Measurements from ENCODE around the gene GOLM1.
A peak's percentile ranks its signal among the peaks of the same experiment; 100 is the strongest.

Gene GOLM1

DNA sequence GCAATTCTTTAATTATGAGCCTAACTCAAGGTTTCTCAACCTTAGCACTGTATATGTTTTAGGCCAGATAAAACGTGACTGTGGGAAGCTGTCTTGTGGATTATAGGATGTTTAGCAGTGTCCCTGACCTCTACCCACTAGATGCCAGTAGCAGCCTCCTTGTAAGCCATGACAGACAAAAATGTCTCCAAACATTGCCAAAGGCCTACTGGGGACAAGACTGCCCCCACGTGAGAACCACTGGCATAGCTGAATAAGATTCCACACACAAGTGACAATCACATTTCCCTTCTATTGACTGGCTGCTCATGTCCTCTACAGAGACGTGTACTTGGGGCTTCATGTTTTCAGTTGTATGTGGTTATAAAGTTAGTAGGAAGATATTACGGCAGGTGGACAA lies 55.4 kb downstream of the GOLM1 start:
- DNase-seq = no peak

DNA sequence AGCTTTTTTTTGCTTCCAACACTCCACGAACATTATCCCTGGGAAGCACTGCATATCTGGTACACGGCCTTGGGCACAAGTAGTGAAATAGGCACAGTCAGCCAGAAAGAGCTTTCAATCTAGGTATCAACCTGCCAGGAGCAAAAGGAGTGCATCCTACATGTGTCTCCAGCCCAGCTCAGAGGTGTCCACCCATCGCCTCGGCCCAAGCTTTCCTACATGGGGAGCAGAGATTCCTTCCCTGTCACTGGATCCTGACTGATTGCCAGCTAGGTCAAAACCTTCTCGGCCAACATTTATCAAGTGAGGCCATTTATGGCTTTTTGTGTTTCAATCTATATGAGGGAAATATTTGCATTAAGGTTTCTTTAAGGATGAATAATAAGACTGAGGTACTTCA lies 55.8 kb downstream of the GOLM1 start:
- no peak for DNase-seq

DNA sequence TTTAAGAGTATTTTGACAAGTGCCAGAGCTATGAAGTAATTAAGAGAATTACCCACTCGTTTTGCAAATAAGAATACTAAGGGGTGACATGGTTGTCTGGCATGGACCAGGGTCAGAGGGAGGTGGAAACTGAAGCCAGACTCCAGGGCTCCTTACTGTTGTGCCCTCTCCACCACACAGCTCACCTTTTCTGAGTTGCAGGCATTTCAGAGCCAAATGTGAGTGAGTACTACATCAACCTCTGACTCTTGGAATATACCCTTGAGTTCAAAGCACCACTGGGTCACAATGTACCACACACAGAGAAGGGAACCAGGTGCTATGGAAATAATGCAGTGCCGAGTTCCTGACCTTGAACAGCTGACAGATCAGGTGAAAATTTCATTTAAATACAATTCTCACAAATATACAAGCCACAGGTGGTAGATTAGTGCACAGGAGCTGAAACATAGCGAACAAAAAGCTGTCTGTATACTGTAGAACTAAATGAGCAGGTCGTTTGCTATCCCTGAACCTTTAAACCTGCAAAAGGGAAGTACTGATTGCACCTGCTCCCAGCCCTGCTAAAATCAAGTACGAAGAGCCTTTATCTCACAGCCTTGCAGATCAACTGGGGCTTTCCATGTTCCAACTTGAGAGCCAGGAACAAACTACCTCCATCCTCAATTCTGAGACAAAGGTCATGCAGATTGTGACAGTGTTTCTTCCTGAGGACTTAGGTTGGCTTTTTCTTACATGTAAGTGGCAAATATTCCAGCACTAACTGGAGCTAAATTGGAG lies 57.0 kb downstream of the GOLM1 start:
- DNase-seq = no peak

DNA sequence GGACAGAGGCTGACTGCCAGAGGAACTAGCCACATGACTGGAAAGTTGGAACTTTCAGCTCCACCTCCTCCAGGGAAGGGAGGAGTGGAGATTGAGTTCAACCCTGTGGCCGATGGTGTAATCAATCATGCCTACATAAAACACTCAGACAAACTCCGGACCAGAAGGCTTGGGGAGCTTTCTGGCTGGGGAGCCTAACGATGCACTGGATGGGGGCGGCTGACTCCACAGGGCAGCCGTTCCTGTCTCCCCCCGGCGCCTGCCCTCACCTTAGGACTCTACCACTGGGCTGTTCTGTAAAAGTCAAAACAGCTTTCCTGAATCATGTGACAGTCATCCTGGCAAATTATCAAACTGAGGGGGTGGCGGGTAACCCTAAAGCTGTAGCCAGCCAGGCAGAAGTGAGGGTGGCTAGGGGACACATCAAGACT lies 58.0 kb downstream of the GOLM1 start:
- DNase-seq = no peak

DNA sequence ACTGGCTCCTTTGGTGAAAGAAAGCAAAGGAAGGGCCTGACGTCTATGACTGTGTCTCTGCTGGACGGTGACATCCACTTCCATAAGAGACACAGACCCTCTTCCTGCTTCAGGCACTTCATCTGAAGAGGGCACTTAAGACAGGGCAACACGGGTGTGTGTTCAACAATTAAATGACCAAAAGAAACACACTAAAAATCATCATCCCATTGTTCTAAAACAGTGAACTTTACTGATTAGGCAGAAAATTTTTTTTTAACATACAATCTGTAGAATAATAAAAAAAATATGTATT lies 58.5 kb downstream of the GOLM1 start:
- DNase-seq = no peak

DNA sequence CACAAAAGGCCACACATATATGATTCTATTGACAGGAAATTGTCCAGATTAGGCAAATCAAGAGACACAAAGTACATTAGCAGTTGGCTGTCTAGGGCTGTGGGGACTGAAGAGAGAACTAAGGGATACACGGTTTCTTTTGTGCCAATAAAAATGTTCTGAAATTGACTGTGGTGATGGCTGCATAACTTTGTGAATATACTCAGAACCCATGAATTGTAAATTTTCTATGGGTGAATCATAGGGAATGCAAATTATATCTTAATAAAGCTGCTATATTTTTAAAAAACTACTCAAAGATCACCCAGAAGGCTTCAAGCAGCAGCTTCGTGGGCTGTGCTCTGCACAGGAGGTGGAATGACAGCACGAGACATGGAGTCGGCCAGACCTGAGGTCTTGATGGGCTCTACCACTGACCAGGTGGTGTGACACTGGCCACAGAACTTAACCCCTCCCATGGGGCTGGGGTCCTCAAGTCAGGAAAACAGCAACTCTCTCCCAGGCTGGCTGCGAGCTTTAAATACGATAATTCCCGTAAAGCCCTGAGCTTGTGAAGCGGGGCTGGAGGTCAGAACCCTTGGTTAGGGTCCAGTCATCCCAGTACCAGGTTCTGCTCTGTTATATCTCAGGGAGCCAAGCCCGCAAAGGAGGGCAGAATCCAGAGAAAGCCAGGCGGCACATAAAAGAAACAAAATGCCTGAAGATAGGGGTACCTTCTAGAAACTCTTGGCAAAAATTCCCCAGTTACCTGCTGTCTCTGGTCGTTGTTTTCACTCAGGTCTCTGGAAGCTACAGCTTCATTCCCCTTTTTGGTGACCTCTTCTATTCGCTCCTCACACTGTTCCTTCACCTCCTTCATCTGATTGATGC lies 59.1 kb downstream of the GOLM1 start:
- no peak for DNase-seq

DNA sequence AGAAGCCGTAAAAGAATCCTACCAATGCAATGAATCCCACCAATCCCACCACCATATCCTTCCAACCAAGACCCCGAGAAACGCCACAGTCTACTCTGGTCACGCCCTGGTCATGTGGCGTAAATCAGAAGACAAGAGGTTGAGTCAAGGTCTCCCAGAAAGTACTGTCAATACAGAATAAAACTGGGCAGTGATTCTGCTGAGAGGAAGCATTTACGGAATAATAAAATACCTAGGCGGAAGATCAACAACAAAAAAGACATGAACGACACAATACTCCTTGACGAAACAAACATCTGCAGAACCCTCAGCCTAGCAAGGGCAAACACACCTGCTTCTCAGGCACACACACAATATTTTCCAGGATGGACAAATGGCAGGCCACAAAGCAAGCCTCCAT lies 62.8 kb downstream of the GOLM1 start:
- DNase-seq = no peak

DNA sequence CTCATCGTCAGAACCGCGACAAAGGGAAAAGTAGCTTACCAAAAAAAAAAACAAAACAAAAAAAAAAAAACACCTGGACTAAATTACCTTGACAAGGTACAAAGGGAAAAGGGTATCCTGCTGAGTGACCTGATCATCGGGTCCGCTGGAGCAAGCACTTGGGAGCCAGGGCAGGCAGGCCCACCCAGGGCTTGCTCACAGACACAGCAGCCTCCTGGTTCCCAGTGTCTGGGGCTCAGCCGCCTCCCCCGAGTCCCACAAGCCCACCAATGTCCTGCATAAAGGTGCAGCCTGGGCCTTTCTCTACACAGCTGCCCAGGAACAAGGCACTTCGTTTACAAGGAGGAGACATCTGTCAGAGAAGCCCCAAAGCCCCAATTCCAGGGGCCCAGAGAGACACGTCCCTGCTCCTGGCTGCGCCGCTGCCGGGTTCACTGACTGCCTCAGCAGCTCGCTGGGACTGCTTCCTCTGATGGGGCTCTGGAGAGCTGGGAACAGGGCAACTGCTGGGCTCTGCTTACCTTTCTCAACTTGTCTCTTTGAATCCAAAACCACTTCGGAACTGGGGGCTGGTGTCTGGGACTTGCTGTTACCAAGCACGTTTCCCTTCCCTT lies 63.4 kb downstream of the GOLM1 start:
- DNase-seq = no peak

DNA sequence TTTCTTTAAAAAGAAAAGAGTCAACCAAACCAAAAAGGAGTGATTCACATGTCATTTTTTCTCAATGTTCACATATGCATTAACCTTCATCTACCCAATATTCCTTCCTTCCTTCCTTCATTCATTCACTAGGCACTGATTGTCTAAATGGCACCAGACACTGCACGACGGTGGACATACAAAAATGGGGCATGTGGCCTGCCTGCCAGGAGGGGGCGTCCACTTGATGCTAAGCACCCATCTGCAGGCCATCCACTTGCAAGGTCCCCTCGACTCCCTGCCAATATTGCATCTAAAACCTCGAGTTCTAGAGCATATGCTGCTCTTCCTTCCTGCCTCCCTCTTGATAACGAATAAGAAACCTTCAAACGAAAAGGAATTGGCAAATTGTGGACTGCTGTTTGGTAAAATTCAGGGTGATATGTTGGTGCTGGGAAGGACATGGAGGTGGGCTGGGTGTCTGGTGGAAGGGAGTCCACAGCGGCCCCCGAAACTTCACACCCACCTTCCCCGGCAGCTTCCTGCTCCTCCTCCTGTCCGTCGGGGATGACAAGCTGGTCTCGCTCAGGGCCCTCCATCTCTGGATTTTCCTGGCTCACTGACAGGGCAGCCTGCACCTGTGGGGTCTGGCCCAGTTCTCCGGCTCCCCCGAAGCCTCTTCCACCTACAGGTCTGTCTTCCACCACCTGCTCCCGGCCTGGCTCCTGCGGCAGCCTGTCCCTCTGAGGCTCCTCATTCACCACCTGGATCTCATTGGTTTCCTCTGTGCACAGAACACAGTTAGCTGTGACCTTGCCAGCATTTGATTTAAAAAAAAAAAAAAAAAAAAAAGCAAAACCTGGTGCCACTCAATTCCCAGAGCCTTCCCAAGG lies 64.3 kb downstream of the GOLM1 start:
- DNase-seq = peak; percentile 75

DNA sequence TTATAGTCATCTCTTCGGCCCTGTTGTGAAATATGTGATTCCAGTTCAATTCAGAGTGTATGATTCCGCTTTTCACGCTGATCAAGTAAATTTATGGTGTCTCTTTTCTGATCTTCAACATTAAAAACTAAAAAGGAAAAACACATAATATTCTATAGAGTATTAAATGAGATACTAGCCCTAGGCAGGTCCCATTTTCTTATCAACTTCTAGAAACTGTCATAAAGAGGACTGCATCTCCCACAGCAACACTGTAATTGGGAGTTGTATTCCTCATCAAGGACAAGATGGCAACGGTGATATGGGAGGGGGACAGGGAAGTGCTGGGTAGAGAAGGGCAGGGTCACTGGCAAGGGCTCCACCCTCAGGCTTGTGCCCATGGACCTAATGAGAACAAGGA lies 71.6 kb downstream of the GOLM1 start:
- no peak for DNase-seq

DNA sequence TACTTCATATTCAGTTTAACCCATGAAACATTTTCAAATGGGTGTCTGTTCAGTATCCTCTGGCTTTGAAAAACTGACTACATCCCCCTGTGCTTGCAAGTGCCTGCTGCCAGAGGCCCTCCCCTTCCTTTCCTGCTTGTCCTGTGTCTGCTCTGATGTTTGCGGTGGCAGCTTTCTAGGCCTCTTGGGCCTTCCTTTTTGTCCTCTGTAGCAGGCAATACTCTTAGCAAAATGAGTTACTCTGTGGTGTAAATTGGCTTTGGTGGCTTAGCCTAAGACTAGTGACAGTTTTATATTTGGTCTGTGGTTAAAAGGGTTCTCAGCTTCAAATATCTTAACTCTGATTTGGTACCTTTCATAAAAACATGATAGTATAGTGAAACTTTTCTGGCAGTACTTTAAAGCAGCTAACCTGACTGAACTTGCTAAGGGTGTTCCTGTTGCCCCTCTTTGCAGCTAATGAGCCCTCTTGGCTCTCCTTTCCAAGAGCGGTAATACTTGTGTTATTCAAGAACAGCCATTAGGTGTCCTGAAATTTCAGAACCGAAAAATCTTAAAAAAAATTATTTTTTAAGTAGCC lies 76.6 kb downstream of the GOLM1 start:
- no peak for DNase-seq

DNA sequence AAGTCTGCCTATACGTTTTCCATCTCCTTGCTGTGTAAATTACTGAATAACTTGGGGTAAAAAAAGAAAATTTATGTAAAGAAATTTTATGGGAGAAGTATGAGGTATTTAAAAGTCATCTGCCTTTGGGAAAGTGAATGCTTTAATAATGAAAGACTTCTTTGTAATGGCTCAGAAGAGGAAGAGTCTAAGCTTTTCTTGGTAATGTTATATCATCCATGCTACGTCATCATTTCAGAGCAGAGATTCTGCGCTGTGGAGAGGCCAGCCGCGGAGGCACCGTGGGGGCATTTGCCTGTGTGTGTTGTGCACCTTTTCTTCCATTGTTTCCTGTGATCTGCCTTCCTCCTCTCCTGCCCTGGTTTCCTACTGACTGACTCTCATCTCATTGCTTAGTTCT lies 78.2 kb downstream of the GOLM1 start:
- no peak for DNase-seq

DNA sequence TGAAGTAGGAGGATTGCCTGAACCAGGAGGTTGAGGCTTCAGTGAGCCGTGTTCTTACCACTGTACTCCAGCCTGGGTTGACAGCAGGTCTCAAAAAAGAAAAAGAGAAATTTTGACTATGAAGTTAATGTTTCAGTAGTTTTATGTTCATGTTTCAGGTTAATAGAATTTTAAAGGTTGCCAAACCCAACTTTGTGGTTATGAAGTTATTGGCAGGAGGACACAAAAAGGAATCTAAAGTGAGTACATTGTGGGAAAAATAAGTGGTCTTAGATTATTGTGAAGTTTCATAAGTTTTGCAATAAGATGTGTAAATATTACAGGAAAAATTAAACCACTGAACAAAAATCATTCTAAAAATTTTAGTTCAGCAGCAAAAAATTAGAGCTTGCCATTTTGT lies 78.6 kb downstream of the GOLM1 start:
- DNase-seq = no peak

DNA sequence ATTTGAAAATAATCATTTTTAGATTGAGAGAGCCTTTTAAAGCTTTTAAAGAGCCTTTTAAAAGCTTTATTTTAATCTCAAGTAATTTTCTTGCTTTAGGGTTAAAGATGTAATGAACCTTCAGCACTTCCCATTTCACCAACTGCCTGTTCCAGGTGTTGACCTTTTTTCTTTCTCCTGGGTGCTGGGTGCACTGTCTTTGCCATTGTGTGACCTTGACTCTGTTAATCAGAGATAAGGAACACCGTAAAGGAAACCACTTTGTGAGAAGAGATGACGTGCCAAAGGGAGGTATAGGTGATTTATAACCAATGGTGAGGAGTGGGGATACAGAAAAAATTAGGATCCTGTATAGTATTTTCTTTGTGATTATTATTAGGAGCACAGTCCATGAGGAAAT lies 90.2 kb downstream of the GOLM1 start:
- no peak for DNase-seq

DNA sequence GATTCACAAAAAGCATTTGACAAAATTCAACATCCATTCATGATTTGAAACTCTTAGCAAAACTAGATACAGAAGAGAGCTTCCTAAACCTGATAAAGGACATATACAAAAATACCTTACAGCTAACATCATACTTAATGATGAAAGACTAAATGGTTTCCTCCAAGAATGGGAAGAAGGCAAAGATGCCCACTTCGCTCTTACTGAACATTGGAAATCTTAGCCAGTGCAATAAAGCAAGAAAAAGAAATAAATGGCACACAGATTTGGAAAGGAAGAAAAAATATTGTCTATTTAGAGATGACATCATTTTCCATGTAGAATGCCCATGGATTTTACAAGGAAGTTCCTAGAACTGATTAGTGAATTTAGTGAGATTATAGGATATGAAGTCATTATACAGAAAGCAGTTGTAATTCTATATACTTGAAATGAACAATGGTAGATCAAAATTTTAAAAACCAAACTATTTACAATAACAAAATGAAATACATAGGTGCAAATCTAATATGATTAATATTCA lies 94.0 kb downstream of the GOLM1 start:
- DNase-seq = no peak

DNA sequence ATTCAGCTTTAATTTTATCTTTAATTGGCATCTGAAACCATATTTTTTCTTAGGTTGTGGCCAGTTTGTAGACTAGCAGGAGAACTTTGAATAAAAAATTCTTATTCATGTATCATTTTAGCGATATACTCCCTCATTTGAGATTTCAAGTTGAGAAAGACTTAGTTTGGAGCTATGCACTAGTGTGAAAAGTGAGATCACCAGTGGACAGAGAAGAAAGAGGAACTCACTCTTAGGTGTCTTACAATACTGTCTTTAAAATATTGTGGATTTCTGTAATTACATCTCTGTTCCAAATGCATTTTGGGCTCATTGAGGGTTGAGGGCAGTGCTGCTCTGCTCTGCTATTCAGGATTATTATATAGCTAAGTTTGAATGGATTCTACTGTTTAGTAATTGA lies 103.8 kb downstream of the GOLM1 start:
- DNase-seq = no peak

DNA sequence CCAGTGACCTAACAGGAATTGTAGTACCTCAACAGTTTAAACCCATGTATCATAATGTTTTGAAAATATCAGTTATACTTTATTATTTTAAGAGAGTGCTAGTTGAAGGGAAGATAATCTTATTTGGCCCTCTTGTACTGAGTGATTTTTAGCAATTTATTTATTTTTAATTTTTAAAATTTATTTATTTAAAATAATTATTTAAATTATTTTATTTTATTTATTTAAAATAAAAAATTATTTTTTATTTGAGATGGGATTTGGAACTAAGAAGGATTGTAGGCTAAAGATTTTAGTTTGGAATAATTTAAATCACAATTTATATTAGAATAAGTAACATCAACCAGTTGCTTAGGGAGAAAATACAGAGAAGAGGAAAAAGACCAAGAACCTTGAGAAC lies 104.3 kb downstream of the GOLM1 start:
- DNase-seq = no peak

DNA sequence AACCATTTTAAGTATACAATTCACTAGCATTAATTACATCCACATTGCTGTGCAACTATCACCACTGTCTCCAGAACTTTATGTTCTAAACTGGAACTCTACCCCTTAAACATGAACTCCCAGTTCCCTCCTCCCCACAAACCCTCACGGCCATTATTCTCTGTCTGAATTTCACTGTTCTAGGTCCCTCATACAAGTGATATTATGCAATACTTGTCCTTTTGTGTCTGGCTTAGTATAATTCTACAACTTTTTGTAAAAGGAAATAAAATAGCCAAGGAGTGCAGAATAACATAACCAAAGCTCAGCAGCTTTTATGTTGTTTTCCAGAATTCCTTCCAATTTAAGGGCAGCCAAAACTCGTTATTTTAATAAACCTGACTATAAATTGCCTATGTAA lies 105.2 kb downstream of the GOLM1 start:
- DNase-seq = no peak

DNA sequence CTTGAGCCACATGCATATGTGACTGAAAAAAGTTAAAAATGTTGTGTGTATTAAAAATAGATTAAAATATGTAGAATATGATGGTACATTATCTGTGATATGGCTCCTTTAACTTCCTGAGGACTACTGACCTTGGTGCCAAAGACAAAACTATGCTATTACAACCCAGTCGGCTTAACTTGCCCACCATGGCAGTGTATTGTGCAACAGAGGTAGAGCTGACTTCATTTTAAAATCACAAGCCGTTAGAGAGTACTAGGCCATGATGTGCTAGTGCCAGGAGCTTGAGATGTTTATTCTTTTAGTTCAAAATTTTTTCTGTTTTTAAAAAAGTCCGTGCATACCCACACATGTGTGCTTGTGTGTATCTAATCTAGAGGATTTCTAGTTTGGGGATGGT lies 112.1 kb downstream of the GOLM1 start:
- no peak for DNase-seq

DNA sequence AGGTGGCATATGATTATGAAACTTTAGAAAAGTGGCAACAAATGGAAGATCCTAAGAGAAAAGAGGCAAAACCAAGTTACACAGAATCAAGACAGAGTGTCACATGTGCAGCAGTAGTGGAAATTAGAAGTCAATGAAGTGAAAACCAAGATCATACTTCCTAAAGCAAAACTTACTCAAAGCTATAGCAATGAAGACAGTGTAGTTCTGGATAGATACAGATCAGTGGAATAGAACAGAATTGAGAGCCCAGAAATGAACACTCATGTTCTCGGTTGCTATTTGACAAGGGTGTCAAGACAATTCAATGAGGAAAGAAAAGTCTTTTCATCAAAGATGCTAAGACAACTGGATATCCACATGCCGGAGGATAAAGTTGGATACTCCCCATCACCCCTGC lies 114.9 kb downstream of the GOLM1 start:
- no peak for DNase-seq

DNA sequence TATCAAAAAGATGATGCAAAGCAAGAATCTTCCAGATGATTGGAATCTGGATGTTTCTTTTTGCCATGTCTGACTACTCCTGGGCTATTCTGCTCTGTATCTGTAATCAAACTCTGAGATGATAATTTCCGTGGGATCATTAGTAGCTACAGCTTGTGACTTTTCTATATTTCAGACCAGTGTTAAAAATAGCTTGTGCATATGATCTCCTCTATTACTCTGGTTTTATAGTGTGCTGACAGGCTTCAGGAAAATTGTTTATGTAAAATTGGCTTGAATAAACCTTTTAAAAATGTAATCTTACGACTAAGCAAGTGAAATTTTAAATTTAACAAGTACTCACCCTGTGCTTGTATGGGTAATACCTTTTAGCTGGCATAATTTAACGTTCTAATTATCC lies 118.0 kb downstream of the GOLM1 start:
- no peak for DNase-seq

DNA sequence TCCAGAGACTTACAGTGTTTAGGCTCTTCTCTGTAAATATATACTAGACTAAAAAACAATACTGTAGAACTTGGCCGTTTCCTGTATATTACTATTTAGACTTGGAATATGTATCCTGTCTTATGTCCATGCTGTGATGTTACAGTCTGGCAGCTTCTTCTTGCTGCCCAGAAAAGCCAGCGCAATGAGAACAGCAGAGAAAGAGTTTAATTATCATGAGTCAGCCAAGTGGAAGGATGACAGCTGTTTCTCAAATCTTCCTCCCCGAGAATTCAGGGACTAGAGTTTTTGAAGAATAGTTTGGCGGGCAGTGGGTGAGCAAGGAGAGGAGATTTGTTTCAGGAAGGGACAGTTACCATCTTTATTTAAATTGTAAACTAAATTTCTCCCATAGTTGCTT lies 120.9 kb downstream of the GOLM1 start:
- DNase-seq = peak; percentile 44
